Measurements from ENCODE around the gene OAF. TPM values are rescaled to one million over a fixed set of nuclear protein-coding genes. Genes with fewer than 3 reads are reported as not detected.
"Not testable (repeated sequence)": the region's sequence is repeated elsewhere in the genome, so short reads cannot be mapped to it uniquely, and the experiment has no call there.

OAF gene
- 190 and 227 TPM in 2 replicates for total RNA-seq (2014; rRNA removed; shearing (Covaris generic))
- 127 and 136 TPM in 2 replicates for polyA plus RNA-seq (2015; cell fraction: cytosol; rRNA removed)
- polyA plus RNA-seq (2015; cell fraction: nucleus; rRNA removed): 64.4 and 66.9 TPM in 2 replicates

DNA sequence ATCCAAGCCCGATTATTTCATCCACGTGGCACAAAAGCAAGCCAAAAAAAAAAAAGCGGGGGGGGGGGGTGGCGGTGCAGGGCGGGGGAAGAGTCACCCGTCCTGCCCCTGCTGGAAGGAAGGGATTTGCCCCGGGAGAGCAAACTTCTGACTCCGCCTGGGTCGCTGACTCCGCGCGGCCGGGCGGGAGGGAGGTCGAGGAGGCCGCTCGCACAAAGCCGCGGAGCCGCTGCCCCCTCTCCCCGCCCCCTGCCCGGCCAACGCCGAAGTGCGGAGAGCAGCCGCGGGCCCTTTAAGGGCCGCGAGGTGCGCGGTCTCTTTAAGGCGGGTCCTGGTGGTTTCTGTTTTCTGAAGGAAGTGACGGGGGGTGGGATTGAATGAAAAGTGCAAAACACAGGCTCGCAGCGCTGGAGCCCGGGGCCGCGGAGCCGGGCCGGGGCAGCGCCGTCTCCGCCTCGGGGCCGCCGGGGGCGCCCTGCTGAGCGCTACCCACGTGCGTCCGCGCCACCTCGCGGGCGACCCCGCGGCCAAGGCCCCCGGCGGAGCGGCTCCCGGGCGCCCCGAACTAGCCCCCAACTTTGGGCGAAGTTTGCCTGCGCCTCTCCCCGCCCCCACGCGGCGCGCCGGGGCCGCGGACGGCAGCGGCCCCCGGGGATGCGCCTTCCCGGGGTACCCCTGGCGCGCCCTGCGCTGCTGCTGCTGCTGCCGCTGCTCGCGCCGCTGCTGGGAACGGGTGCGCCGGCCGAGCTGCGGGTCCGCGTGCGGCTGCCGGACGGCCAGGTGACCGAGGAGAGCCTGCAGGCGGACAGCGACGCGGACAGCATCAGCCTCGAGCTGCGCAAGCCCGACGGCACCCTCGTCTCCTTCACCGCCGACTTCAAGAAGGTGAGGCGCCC, at the start of gene OAF:
Gene OAF (plus strand): TSS at position 407 of the 896 bp plus-strand sequence. CDS start 248 bp downstream, at position 655.
- peak; percentile 96 for DNase-seq (ENCODE audit: low read depth)

- no peak for DNase-seq (ENCODE audit: low read depth)
These were observed 43.2 kb upstream of the OAF start for GRCh38 chr11:120167659-120168058.

DNA sequence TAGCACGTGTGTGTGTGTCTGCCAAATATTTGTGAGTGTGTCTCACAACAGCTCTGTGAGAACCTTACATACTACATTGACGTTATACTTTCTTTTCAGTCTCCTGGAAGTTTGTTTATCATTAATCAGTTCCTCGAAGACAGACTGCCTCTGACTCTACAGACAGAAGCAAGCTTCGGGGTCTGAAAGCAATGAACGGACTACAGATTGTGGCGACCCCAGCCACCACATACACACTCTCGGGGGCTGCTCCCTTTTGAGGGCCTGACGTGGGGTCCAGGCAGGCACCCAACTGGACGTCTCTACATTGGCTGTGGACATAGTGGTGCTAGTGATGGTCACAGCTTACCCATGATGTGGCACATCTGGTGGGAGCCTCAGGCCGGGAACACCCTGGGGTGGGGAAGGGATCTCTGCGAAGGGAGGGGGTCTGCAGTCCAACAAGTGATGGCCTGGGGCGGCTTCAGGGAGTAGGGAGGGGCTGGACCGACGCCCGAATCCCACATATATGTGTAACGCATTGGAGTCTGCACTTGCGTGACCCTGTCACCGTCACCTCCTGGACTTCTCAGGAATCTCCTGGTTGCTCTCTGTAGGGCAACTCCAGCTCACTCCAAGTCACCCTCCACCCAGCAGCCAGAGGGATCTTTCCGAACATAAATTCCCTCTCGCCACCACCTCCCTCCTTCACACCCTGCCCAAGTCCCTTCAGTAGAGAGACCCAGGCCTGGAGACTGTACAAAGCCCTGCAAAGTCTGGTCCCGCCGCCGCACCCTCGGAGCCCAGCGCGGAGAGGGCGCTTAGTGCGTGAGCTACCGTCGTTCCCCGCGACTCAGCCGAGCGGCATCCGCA, 42.5 kb upstream of the OAF start:
- DNase-seq (ENCODE audit: low read depth): no peak

DNA sequence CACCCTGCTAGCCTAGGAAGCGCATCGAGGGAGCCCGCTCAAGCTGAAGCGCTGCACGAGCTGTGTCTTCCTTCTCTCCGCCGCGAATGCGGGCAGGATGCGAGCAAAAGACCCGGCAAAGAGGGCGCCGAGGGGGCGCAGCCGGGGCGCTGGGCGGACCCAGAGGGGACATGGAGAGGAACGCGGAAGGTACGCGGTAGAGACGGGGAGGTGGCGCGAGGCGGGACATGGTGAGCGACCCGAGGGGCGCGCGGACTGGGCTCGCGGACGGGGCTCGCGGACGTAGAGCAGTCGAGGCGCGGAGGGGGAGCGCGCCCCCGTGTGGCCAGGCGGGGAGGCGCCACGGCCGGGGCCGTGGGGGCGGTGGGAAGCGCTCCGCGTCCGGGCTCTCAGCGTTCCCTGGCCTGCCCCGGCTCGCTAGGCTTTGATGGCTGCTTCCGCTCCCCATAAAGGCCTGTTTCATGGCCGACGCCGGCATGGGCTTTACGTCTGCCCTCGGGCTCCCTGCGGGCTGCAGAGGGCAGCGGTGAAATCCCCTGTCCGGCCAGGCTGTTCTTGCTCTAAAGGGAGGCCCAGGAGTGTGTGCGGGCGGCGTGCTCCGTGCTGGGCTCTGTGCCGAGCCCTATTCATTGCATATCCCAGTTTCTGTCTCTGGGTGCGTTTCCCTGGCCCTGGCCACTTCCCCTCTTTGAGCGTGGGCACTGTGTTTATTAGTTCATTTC, 41.7 kb upstream of the OAF start:
- DNase-seq (ENCODE audit: low read depth): peak; percentile 54

DNA sequence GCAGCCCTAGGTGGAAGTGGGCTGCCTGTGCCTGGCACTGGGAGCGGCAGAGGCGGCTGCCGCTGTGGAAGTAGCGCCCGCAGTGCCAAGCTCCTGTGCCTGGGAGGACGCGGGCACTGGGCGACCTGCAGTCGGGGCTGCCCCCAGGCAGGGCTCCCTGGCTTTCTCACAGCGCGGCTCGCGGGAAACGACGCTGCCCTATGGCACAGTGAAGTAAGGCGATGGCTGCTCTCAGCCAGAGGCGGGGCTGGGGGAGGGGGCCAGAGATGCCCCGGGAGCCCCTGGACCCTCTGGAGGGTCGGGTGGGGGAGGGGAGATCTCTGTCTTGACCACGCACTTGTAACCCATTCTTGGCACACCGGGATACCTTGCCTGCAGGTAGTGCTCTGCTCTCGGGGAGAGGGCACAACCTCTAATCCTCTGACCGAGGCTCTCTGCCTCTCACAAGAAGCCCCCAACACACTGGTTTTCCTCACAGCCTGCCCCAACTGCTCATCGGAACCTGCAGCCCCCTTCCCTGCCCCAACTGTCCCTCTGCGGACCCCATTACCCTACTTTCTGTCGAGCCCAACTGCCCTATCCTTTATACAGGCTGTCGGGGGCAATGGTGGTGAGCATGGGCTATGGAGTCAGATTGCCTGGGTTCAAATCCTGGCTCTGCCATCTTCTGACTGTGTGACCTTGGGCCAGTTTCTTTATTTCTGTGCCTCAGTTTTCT, 40.7 kb upstream of the OAF start:
- DNase-seq (ENCODE audit: low read depth): no peak

GRCh38 chr11:120170741-120171261, 40.0 kb upstream of the OAF start:
- no peak for DNase-seq (ENCODE audit: low read depth)

- DNase-seq (ENCODE audit: low read depth): peak; percentile 61
These were observed 38.5 kb upstream of the OAF start for GRCh38 chr11:120172054-120172911.

- no peak for DNase-seq (ENCODE audit: low read depth)
These were observed 37.7 kb upstream of the OAF start for GRCh38 chr11:120173019-120173705.

- no peak for DNase-seq (ENCODE audit: low read depth)
These were observed 37.0 kb upstream of the OAF start for GRCh38 chr11:120173807-120174206.

DNA sequence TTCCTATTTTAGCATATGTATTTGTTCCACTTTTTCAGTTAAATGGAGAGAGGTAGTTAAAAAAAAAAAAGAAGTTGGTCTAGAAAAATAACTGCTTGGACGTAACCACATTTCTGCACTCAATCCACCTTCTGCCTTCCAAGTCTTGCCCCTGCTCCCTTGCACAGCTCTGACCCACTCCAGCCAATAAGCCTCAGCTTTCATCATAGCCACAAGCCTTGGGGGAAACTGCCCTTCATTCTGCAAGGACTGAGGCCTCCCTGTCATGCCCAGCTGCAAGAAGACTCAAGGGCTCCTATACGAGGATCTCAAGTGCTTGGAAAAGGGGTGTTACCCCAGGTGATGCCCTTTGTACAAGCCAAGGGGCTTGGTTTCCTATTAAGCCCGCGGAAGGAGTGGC, 36.0 kb upstream of the OAF start:
- no peak for DNase-seq (ENCODE audit: low read depth)

DNA sequence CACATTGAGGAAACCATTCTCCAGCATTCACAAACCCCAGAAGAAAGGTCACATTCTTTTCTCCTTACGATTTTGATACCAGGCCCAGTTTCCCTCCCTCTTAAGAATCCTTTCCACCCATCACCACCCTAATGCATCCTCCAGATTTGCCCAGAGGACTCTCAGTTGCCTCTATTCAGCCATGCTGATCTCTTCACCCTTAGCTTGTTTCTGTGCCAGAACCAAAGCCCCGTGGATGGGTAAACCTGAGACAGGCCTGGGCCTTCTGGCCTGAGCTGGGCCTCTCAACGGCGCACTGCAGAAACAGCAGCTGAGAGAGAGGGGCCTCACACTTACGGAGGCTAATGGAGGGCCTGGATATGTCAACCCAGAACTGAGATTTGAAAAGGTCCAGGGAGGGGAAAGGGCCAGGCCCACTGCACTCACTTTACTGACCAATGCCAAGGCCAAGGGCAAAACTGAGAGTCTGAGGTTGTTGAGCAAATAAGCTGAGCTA, 32.2 kb upstream of the OAF start:
- DNase-seq (ENCODE audit: low read depth): peak; percentile 14

- DNase-seq (ENCODE audit: low read depth): no peak
These were observed 31.7 kb upstream of the OAF start for GRCh38 chr11:120179057-120179672.

DNA sequence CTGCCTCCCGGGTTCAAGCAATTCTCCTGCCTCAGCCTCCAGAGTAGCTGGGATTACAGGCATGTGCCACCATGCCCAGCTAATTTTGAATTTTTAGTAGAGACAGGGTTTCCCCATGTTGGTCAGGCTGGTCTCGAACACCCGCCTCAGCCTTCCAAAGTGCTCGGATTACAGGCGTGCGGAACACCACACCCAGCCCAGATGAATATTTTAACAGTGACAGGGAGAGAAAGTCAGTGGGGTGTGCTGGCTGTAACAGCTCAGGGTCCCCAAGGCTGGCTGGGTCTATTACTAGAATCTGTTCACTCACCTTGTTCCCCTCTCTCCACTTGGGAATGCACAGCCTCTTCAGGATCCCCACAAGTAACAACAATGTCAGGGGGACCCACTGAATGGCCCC, 30.8 kb upstream of the OAF start:
- not testable (repeated sequence) for DNase-seq (ENCODE audit: low read depth)

- peak; percentile 81 for DNase-seq (ENCODE audit: low read depth)
These were observed 30.1 kb upstream of the OAF start for GRCh38 chr11:120180551-120181232.

- DNase-seq (ENCODE audit: low read depth): no peak
These were observed 29.4 kb upstream of the OAF start for GRCh38 chr11:120181376-120181975.

DNA sequence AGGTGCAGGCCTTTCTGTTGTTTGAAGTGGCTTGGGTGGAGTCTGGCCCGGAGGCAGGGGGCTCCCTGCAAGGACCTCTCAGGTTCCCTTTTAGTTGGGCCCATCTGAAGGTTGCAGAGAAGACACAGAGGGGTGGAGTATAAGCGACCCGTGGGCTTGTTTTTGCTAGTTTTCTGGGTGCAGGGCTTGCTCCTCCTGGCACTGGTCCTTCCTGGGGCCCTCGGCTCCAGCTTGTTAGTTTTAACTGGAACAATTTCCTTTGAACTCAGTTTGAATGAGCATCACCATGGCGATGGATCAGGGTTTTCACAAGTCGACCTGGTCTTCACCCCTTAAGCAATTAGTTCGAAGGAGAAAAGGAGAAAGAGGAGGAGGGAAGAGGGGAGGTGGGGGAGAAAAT, 28.5 kb upstream of the OAF start:
- DNase-seq (ENCODE audit: low read depth): no peak
